ENCODE measurements around the gene DKK3. TPM values are rescaled to one million over a fixed set of nuclear protein-coding genes. Genes with fewer than 3 reads are reported as not detected.

Gene DKK3
- total and polyA plus RNA-seq, 2 of the 13 experiments (the other 11 are each of a cell fraction or from before 2014, with no cell fraction given), result 0.09 to 0.67 TPM

GRCh38 chr11:11992257-11993212 is 15.9 kb downstream of the DKK3 start (continued):
- TF ChIP-seq SNAPC4 (CRISPR knock-in tag; IDR thresholded peaks at IDR 0.05) (no peak), ELF3 (CRISPR knock-in tag; IDR thresholded peaks at IDR 0.05) (no peak), RXRB (CRISPR knock-in tag; IDR thresholded peaks at IDR 0.05; ENCODE audit: borderline replicate concordance) (no peak), CHD4 (IDR thresholded peaks at IDR 0.05; ENCODE audit: borderline replicate concordance, low read length) (0 out of 2 replicates have a peak, but pooled peaks have one; percentile 73), SETDB1 (CRISPR knock-in tag; IDR thresholded peaks at IDR 0.05; ENCODE audit: borderline replicate concordance) (no peak), ZNF629 (CRISPR knock-in tag; conservative IDR thresholded peaks at IDR 0.05) (peak; percentile 94), ZNF670 (CRISPR knock-in tag; IDR thresholded peaks at IDR 0.05; ENCODE audit: borderline replicate concordance) (no peak), KDM5A (IDR thresholded peaks at IDR 0.05; ENCODE audit: borderline replicate concordance, low read length) (no peak), ZNF484 (CRISPR knock-in tag; IDR thresholded peaks at IDR 0.05; ENCODE audit: borderline replicate concordance, low read depth) (no peak), ZMAT3 (CRISPR knock-in tag; conservative IDR thresholded peaks at IDR 0.05) (no peak), TOPORS (CRISPR knock-in tag; IDR thresholded peaks at IDR 0.05) (no peak), ZNF740 (CRISPR knock-in tag; IDR thresholded peaks at IDR 0.05) (no peak), ZNF263 (CRISPR knock-in tag; IDR thresholded peaks at IDR 0.05) (no peak), TCF7L2 (IDR thresholded peaks at IDR 0.05; ENCODE audit: low read depth, low read length) (no peak), TFDP1 (CRISPR knock-in tag; IDR thresholded peaks at IDR 0.05; ENCODE audit: borderline replicate concordance) (no peak), UBTF (CRISPR knock-in tag; IDR thresholded peaks at IDR 0.05) (no peak), SOX6 (IDR thresholded peaks at IDR 0.05) (no peak), SOX6 (CRISPR knock-in tag; IDR thresholded peaks at IDR 0.05) (peak; percentile 41; the same call in 1 of the 2 replicates), ARNT2 (CRISPR knock-in tag; IDR thresholded peaks at IDR 0.05; ENCODE audit: low read depth) (no peak), ZMYM3 (CRISPR knock-in tag; IDR thresholded peaks at IDR 0.05) (peak; percentile 56; the same call in 1 of the 2 replicates), ELF1 (CRISPR knock-in tag; IDR thresholded peaks at IDR 0.05) (no peak)

All from HepG2 (cell line).